Stimulated activated CD8-positive, alpha-beta memory T cell treated with anti-CD3 and anti-CD28 coated beads, Interleukin-7, amount 100 ng/mL, for 24 hours (primary cell): Measurements from ENCODE around the gene CDH23.
A peak's percentile ranks its signal among the peaks of the same experiment; 100 is the strongest.

ENCODE experiments used
- DNase-seq: peaks from one replicate; pipeline ENCODE4 v3.0.0-alpha.2; 2020; ENCODE audit warnings: low read depth

The CDH23 gene

GRCh38 chr10:71723311-71723710 lies 326.6 kb downstream of the CDH23 start:
- DNase-seq = no peak

DNA sequence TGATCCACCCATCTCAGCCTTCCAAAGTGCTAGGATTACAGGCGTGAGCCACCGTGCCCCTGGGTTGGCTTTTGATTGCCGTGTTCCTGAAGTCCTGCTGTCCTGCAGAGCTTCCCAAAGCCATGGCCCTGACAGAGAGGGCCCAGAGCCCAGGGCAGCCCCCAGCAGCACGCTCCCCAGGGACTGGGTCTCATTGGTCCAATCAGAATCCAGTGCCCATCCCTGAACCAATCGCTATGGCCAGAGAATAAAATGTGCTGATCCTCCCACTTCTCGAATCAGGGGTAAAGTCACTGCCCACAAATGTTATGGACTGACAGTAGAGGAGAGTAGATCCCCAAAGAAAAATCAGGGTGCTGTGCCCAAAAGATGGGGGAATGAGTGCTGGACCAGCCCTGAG lies 327.8 kb downstream of the CDH23 start:
- DNase-seq = no peak

DNA sequence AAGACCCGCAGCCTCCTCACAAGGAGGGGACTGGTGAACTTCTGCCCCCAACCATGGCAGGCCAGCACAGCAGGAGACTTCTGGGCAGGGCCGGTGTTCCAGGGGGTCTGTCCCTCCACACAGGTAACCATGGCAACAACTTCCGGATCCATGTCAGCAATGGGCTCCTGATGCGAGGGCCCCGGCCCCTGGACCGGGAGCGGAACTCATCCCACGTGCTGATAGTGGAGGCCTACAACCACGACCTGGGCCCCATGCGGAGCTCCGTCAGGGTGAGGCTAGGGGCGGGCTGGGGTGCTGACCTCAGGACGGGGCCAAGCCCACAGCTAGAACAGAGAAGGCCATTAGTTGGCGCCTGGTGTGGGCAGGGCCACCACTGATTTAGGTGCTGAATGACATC lies 328.5 kb downstream of the CDH23 start:
- DNase-seq = no peak

GRCh38 chr10:71725998-71726579 lies 329.4 kb downstream of the CDH23 start:
- DNase-seq = peak; percentile 58

GRCh38 chr10:71726580-71727104 lies 329.9 kb downstream of the CDH23 start:
- peak; percentile 29 for DNase-seq

- DNase-seq = peak; percentile 36
These were observed 330.5 kb downstream of the CDH23 start for GRCh38 chr10:71727105-71727737.

DNA sequence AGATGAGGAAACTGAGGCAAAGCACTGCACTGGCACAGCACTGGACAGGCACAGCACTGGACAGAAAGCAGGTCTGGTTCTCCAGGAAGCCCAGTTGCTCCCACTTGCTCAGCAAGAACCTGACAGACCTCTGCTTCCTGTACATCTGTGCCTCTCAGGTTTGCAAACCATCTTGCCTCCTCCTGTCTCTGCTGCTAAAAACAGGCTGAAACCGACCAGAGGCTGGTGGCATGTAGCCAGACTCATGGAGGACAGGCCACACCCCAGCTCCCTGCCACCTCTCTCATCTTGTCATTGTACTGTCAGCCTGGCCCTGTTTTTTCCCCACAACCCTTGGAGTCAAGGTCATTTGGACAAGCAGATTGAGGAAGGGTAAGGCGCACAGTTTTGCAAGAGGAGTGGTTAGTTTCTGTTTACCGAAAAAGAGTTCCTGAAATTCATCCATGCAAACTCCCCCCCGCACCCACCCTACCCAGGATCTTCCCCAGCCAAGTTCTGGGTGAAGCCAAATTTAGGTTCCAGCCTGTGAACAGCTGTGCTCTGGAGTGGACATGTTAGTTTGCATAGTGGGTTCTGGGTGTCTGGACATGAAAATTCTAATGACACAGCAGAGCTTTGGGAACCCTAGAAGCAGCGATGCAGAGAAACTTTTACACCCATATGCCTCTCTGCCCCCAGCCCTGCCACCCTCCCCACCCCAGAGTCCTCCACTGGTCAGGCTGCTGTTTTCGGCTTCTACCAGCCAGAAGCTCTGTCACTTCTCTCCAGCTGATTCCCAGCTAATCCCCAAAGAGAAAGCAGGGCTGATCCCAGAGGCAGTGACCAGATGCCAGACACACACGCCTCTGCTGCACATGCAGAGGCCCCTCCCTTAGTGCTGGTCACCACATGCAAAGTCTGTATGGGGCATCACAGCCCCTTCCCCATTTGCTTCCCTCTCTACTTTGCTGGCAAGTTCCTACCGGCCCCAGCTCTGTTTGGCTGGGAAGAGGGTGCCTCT lies 331.3 kb downstream of the CDH23 start:
- no peak for DNase-seq

- DNase-seq = no peak
These were observed 332.5 kb downstream of the CDH23 start for GRCh38 chr10:71729161-71729636.

DNA sequence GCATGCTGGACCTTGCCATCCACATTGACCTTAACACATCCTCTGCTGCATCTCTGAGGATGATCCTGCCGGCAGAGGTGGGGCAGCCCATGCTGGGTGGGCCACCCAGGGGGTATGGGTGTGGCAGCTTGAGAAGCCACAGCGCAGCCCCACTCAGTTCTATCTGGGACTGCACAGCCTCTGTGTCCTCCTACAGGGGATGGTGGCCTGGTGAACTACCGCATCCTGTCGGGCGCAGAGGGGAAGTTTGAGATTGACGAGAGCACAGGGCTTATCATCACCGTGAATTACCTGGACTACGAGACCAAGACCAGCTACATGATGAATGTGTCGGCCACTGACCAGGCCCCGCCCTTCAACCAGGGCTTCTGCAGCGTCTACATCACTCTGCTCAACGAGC lies 335.1 kb downstream of the CDH23 start:
- no peak for DNase-seq

DNA sequence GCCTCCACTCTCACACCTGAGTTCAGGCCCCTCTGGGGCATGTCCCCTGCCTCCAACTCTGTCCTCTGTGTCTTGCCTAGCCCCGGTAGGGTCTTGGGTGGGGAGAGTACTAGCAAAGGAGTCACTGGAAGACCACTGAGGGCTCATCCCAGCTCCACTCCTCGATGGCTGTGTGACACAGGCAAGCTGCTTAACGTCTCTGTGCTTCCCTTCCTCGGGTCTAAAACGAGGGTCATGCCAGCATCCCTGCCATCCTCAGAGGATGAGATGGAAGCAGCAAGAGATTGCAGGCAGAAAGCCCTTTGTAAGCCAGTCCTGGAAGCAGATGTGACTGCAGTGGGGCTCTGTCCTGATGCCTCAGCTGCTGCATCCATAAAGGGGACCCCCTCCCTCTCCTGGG lies 338.1 kb downstream of the CDH23 start:
- no peak for DNase-seq

GRCh38 chr10:71735709-71736569 lies 339.2 kb downstream of the CDH23 start:
- no peak for DNase-seq

GRCh38 chr10:71736570-71736952 lies 339.8 kb downstream of the CDH23 start:
- no peak for DNase-seq

DNA sequence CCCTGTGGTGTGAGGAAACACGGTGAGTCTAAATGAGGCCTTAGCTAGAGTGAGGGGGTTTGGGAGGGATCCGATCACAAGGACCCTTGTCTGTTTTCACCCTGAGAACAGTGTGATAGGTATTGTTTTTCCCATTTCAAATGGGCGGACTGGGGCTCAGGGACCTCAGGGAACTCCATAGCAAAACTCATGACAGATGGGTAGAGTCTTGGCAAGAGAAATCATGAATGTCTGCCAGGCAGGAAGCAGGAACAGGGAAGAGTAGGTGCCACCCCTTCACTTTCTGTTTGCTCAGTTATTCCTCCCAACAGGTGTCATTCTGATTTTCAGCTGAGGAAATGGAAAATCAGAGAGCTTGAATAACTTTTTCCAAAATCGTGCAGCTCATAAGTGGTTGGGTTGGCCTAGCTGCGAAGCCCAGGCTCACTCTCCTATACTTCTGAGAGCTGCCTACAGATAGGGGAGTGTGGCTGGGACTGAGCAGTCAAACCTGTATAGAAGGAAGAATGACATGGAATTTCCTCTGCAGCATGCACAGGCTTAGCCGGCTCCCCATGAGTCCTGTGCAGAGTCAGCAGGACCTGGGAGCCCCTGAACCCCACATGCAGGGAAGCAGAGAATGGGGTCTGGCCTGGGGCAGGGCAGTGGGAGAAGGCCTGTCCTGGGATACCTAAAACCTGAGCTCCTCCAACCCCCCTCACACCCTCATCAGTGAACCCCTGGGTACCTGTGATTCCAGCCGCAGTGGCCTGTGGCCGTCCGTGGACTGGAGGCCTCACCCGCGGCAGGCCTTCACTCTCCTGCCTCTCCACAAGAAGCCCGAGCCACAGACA lies 340.5 kb downstream of the CDH23 start:
- DNase-seq = no peak

DNA sequence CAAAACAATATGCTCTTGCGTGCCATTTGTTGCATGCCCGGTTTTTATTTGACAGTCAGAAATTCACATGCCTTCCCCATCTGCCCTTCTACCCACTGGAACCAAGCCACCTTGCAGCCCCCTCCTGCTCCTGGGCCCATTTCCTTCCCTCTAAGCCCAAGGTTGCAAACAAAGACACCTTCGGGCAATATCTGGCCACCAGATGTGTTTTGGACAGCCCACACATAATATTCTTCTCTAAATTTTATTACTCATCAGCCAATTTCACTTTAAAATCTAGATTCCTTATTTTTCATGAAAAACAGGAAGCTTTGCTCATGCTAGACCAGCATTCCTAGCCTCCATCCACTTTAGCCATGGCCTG lies 341.1 kb downstream of the CDH23 start:
- DNase-seq = no peak

DNA sequence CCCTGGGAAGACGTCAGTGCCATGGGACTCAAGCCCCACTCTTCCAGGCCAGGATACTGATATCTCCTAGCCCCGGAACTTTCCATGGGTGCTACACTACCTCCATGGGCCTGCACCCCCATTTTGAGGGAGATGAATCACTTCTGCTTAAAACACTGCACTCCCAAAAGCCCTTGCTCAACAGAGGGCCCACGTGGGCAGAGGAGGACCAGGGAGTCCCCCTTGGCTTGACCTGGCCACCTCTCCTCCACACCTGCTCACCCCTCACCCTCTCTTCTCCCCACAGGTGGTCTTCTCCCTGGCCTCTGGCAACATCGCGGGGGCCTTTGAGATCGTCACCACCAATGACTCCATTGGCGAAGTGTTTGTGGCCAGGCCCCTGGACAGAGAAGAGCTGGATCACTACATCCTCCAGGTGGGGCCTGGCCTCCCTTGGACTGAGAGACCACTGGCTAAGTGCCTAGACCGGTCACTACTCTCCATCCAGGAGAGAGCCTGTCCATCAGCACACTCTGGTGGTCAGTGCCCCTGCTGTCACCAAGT lies 342.7 kb downstream of the CDH23 start:
- DNase-seq = no peak

GRCh38 chr10:71740069-71740653 lies 343.4 kb downstream of the CDH23 start:
- no peak for DNase-seq

- no peak for DNase-seq
These were observed 344.3 kb downstream of the CDH23 start for GRCh38 chr10:71741029-71741428.

DNA sequence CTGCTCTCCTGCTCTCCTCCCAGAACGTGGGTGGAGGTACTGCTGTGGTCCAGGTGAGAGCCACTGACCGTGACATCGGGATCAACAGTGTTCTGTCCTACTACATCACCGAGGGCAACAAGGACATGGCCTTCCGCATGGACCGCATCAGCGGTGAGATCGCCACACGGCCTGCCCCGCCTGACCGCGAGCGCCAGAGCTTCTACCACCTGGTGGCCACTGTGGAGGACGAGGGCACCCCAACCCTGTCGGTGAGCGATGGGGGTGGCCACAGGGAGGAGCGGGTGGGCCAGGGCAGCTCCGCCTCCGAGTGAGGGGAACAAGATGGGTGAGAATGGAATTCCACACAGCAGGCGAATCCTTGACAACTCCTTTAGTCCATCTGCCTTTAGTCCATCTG lies 345.0 kb downstream of the CDH23 start:
- DNase-seq = no peak

DNA sequence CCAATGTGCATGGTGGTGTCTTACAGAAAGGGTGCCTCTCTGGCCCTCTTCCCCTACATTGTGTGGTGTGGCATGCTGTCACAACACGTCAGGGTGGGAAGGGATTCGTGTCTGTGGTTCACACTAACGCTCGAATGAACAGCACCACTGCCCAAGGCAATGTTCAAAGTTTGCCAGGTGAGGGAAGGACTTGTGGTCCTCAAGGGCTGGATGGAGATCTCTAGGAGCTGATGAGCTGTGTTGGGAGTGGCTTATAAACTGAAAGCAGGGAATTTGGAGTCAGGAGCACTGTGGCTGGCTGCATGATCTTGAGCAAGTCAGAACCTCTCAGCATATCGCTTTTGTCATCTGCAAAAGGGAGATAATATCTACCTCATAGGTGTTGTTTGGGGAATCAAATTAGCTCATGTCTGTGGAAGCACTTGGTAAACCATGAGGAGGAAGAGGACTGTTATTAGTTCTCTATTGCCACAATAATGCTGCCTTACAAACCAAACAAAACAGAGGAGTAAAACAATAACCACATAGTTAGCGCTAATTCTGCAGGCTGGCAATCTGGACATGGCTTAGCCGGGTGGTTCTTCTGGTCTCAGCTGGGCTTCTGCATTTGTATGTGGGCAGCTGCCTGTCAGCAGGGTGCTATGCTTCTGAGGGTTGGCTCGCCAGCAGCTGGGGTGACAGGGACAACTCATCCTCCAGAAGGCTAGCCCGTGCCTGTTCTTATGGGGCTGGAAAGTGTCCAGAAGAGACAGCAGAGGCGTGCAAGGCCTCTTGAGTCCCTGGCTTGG lies 345.8 kb downstream of the CDH23 start:
- no peak for DNase-seq
